Left ventricle myocardium superior (tissue), 1 donor: ENCODE data around the gene PTMA. TPM values are rescaled to one million over a fixed set of nuclear protein-coding genes. Genes with fewer than 3 reads are reported as not detected.
"Not testable (repeated sequence)": the region's sequence is repeated elsewhere in the genome, so short reads cannot be mapped to it uniquely, and the experiment has no call there.

Experiments used
- ATAC-seq: fragments of 200-7000 bp; cut with Tn5 transposase; one replicate; pipeline ENCODE4 v1.9.1; 2020; ENCODE audit warnings: mild to moderate bottlenecking, moderate library complexity
- DNase-seq: peaks from one replicate; pipeline ENCODE4 v3.0.0-alpha.2; 2020
- intact Hi-C: fragments of 100-400 bp; cut with micrococcal nuclease; formaldehyde crosslinking; loops from one replicate; pipeline ENCODE4 v1.11.0; 2022
- total RNA-seq: library from RNA; stranded (reverse); fragmentation: NEBNext Ultra II Directional; extraction: Animal tissue kit (Norgen Biotek cat#: 25700); gene quantifications from one replicate; pipeline ENCODE4 v1.2.1, GENCODE V29; 2021
- donor health status: DM: no; HTN: yes; CAD: no; lungs with severe emphysema.

PTMA gene
- total RNA-seq, 1 donor from 2014 or later = 207 TPM

DNA sequence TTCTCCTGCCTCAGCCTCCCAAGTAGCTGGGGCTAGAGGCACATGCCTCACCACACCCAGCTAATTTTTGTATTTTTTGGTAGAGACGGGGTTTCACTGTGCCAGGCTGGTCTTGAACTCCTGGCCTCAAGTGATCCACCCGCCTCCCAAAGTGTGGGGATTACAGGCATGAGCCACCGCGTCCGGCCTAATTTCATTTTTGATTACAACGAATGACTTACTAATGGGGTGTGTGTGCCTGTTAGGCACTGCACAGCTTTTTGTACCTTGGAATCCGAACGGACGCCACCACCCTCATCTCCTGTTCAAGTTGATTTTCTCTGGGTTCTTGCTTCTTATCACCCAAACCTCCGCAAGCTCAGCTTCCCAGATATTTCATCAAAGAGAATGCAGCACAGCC is 17.2 kb downstream of the PTMA start:
- no peak for ATAC-seq

DNA sequence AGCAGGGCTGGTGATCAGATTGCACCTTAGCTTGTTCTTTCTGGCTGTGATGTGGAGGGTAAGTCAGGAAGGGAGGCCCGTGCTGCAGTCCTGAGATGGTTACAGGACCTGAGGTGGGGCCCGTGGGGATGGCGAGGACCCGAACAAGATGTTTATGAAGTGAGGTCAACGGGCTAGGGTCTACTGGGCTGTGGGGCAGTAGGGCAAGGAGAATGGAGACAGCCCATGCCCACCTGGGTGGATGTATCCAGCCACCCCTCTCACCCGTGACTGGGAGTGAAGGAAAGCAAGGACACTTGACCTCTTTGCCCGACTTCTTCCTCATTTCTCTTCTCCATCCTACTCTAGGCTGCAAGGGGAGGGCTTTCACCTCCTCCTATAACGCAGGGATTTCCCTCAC is 18.0 kb downstream of the PTMA start:
- ATAC-seq = no peak
- intact Hi-C loops = no loop called here
- no peak for DNase-seq

More for the DNA sequence above, 17.2 kb downstream of the PTMA start:
- no peak for DNase-seq
- intact Hi-C loops = no loop called here

DNA sequence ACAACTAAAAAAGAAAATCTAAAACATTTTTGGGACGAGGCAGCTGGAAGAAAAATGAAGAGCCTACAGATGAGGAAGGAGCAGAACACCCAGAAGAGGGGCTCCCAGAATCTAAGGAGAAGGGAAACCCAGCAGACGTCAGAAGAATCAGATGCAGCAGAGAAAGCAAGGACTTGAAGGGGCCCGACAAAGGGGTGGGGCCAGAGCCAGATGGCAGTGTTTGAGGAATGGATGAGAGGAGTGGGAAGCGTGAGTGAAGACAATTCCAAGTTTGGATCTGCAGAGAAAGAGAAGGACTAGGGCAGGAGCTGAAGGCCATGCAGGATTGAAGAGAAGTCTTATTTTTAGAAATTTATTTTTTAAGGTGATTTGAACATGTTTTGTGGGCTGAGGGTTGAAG is 19.3 kb downstream of the PTMA start:
- intact Hi-C loops = no loop called here
- no peak for ATAC-seq
- DNase-seq = no peak

DNA sequence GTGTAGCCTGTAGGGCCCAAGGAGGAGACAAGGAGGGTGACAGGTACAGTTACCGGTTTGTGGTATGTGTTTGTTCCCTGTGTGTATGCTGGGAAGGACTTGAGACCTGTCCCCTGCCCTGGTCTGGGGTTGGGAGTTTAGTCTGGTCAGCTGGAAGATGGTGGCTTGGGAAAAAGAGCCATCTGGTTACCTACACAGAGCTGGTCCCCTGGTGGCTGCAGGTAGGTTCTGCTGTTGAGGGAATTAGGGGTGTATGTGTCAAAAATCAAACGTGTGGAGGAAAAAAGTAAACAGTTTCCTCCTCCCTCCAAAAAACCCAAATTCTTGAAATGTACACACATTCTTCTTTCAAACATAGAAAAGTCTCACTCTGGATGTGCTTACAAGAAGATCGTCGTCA is 24.3 kb downstream of the PTMA start:
- intact Hi-C loops = no loop called here
- DNase-seq (no peak), ATAC-seq (no peak)

DNA sequence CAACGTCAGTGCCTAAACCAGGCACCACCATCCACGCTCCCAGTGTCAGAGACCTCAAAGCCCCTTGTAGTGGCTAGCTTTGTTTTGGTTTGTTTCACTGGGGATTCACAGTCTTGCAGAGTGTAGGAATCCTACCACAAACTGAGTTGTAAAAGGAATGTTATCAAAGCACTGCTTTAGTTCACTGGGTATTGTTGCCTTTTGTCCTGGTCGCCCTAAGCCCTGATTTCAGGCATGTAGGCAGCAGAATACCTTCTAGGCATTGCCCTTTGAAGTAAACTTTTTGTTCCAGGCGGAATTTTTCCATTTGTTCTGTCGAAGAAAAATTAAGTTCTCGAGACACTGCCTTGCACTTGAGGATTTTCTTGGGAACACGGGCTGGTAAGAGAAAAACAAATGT is 29.4 kb downstream of the PTMA start:
- intact Hi-C loops = no loop called here
- DNase-seq = no peak
- no peak for ATAC-seq

DNA sequence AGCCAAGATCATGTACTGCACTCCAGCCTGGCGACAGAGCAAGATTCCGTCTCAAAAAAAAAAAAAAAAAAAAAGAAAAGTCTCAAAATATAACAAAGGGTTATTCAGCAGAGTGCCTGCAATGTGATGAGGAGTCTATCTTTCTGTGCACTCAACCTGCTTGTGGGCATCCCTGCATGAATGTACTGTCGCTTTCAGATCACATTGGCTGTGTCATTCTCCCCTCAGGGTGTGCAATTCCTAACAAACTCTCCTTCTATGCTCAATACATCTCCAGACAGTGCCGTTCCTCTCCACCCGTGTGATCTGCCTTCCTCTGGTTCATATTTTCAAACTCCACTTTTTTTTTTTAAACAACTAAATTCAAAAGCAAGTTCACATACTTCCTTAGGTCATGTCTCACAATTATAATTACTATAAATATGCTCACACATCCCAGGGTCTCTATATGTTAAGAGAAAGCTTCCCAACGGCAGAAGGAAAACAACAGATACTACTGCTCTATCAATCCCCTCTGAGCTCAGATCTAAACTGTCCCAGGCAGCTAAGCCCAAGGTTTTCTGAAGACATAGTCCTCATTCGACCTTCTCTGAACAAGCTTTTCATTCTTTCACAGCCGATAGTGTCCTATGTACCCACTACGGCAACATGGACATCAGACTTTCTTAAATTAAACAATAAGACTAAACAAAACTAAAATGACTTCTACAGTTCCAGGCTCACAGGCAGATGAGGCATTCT is 35.2 kb downstream of the PTMA start:
- no peak for ATAC-seq
- DNase-seq = no peak
- intact Hi-C loops = no loop called here

DNA sequence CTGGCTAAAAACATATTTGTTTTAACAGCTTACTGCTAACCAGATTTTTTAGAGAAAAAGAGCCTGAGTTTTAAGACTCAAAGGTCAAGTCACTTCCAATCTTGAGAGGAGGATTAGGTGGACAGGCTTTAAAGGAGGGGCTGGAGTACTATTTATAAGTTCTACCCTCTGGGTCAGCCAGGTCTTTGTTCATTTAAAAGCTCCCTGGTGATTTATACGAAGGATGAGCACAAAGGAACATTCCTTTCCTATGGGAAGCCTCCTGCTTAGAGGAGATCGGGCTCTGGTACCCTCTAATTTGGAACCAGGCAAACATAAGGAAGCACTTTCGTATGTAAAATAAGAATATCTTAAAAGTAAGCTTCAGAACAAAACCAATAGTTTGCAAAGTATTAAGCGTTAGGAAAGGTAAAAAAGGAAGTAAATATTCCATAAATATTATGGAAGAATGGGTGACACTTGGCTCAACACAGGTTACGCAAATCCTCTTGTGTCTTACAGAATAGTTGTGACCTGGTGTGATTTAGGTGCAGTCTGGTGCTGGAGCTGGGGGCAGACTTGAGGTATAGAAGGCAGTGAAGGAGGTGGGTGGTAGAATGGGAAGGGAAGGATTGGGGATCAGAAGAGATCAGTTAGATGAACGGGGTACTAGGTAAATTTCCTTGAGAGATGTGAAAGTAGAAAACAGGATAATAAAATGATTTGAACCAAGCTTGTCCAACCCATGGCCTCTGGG is 37.1 kb downstream of the PTMA start:
- no peak for DNase-seq
- no peak for ATAC-seq
- intact Hi-C loops = no loop called here

DNA sequence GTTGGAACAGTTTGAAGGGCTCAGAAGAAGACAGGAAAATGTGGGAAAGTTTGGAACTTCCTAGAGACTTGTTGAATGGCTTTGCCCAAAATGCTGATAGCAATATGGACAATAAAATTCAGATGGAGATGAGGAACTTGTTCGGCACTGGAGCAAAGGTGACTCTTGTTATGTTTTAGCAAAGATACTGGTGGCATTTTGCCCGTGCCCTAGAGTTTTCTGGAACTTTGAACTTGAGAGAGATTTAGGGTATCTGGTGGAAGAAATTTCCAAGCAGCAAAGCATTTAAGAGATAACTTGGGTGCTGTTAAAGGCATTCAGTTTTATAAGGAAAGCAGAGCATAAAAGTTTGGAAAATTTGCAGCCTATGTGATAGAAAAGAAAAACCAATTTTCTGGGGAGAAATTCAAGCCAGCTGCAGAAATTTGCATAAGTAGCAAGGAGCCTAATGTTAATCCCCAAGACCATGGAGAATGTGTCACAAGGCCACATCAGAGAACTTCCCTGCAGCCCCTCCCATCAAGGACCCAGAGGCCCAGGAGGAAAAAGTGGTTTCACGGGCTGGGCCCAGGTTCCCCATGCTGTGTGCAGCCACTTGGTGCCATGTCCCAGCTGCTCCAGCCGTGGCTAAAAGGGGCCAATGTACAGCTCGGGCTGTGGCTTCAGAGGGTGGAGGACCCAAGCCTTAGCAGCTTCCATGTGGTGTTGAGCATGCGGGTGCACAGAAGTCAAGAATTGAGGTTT is 40.0 kb downstream of the PTMA start:
- DNase-seq, intact Hi-C loops, ATAC-seq: not testable (repeated sequence)

DNA sequence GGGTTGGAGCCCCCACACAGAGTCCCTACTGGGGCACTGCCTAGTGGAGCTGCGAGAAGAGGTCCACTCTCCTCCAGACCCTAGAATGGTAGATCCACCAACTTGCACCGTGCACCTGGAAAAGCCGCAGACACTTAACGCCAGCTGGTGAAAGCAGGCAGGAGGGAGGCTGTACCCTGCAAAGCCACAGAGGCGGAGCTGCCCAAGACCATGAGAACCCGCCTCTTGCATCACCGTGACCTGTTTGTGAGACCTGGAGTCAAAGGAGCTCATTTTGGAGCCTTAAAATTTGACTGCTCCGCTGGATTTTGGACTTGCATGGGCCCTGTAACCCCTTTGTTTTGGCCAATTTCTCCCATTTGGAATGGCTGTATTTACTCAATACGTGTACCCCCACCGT is 40.7 kb downstream of the PTMA start:
- ATAC-seq, DNase-seq, intact Hi-C loops: not testable (repeated sequence)

DNA sequence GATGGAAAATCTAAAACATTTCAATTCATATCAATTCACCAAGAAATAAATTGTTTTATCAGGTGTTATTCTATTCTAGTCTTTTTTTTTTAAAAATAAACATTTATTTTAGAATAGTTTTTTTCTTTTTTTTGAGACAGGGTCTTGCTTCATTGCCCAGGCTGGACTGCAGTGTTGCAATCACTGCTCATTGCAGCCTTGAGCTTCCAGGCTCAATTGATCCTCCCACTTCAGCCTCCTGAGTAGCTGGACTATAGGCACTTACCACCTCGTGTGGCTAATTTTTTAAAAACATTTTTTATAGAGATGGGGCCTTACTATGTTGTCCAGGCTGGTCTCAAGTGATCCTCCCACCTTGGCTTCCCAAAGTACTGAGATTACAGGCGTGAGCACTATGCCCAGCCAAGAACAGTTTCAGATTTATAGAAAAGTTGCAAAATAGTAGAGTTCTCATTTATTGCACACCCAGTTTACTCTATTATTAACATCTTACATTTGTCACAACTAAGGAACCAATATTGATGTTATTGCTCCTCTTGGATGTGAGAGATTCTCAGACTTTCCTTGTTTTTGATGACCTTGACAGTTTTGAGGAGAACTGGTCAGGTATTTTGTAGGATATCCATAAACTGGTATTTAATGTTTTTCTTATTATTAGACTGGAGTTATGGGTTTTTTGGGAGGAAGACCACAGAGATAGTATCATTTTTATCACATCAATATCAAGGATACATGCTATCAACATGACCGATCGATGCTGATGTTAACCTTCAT is 42.9 kb downstream of the PTMA start:
- ATAC-seq (no peak), DNase-seq (no peak)
- intact Hi-C loops = no loop called here

DNA sequence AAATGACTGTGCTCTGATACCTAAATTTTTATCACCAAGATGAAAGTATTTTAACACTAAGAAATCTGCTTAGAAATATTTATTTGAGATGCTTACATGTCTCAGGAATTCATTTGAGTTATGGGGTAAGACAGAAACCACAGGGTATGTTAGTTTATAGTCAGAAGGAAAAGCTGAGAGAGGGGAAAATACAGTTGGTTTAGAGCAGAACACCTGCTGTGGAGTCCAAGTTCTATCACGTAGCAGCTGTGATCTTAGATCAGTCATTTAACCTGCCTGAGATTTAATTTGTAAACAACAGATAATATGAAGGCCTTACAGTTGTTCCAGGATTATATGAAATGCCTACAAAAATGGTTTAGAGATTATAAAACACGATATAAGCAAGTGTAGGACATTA is 43.7 kb downstream of the PTMA start:
- ATAC-seq = no peak
- no peak for DNase-seq
- intact Hi-C loops = no loop called here

DNA sequence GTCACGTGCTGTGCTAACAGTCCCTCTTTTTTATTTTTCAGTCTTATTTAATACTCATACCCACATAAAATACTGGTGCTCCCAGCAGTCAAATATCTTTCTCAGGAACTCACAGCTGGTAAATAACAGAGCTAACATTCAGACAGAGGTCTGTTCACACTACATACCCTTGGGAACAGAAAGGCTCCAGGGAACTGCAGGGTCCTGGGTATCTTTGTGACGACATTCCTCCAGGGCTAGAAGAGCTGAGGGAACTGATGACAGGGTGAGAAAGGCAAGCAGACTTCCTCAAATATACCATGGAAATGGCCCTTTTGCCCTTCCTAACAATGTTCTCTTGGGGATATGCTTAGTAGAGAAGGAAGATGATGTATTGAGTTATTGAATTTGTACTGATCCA is 53.4 kb downstream of the PTMA start:
- ATAC-seq (no peak), DNase-seq (no peak)

More for the DNA sequence above, 53.4 kb downstream of the PTMA start:
- intact Hi-C loops = no loop called here

Other genes with a start within 250 kb of the PTMA start
- 241 TPM for gene NCL, start 244.0 kb upstream of the PTMA start, total RNA-seq
- not detected for gene NMUR1, start 178.1 kb upstream of the PTMA start, total RNA-seq
- gene TEX44, start 115.7 kb upstream of the PTMA start, total RNA-seq = not detected
- 16.1 TPM for gene PDE6D, start 72.8 kb downstream of the PTMA start, total RNA-seq
- 19.9 TPM for gene COPS7B, start 77.9 kb downstream of the PTMA start, total RNA-seq
- gene NPPC, start 217.9 kb downstream of the PTMA start, total RNA-seq = 7.2 TPM